GM04503 (cell line): ENCODE measurements around the gene USP15.

Source experiments
- DNase-seq: peaks from one replicate; pipeline ENCODE4 v3.0.0-alpha.2; 2012; ENCODE audit warnings: low read depth

The USP15 gene

GRCh38 chr12:62371661-62372060, 111.5 kb downstream of the USP15 start:
- no peak for DNase-seq

DNA sequence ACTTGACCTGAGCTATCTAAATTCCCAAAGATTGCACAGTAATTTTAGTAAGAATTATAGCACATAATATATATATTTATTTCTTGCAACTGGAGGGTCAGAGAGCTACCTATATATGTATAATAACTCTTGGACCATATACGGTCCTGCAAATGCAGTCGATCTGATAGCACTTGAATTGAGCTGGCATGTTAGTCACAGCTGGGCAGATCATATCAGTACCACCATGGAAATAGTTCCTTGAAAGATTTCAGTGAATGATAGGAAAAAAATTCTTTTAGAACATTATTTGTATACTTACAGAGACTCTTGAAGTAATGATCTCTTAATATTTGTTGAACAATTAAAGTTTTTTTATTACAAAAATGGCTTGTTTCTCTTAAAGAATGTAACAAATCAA, 111.9 kb downstream of the USP15 start:
- DNase-seq, result no peak

DNA sequence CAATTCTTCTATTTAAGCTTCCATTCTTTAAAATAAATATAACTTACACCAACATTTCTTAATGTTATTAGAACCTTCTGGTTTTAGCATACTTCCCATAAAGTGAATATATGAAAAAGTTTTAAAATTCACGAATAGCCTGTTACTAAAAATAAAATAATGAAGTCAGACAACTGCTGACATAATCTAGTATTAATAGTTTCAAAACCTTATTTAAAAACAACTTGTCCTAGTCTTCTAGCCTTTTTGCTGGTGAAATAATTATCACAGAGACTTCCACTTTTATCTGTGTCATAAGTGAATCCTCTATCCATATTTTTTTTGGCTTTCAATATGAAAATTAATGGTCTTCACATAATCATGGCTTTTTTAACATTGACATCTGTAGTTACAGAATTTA, 112.6 kb downstream of the USP15 start:
- no peak for DNase-seq

DNA sequence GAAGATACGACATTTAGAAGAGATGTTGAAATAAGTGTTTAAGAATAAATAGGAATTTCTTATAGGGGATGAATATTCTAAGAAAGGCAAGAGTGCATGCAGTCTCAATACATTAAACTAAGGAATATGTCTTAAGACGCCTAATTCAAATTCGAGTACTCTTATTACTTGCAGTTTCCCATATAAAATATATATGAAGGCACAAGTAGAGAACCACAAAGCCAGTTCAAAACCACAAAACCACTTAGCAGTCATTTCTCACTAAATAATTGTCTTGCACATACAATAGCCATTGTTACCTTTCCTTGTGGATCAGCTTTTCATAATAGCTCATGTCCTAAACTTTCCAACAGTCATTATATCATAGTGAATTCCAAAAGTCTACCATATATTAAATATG, 115.4 kb downstream of the USP15 start:
- DNase-seq, result no peak

GRCh38 chr12:62379026-62379722, 119.0 kb downstream of the USP15 start:
- peak; percentile 18 for DNase-seq

DNA sequence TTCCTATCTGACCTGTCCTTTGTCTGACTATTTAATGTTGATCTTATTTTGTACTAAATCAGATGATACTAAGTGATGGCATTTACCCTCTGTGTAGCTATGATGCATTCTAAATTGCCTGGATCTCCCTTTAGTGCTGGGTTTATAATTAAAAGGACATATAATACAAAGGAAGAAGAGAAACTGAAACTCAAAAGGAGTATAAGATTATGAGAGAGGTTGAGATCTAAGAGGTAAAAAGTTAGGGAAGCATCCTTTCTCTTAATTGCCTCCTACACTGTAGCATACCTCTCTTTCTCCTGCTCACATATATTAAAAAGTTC, 119.5 kb downstream of the USP15 start:
- DNase-seq, result no peak

DNA sequence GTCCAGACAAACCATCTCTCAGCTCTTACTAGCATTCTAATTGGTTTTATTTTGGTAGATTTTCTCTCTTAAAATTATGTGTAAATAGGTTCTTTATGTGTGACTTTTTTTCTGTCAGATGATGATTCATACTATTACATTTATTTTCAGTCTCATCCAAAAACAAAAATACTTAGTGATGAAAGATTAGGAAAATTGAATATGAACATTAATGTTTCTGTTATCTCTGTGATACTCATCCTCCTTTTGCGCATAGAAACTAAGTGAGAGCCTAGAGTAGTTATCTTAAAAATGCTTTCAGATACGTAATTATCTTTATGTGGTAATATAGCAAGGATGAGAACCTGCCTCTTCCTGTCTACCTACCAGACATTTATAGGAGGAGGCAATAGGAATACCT, 122.3 kb downstream of the USP15 start:
- DNase-seq, result no peak

- DNase-seq, result no peak
Measured at GRCh38 chr12:62396750-62397149, 136.5 kb downstream of the USP15 start.

DNA sequence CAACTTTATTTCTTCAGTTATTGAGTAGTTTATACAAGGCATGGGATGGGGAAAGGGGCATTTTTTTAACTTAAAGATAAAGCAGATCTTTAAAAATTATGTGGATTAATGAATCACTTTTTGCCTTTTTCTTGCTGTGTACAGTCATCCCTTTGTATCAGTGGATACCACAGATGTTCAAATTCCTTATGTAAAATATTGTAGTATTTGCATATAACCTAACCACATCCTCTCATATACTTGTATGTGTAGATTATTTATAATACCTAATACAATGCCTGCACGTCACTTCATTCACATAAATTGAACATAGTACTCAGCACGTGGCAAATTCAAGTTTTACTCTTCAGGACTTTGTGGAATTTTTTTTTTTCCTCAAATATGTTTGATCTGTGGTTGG, 139.9 kb downstream of the USP15 start:
- no peak for DNase-seq

DNA sequence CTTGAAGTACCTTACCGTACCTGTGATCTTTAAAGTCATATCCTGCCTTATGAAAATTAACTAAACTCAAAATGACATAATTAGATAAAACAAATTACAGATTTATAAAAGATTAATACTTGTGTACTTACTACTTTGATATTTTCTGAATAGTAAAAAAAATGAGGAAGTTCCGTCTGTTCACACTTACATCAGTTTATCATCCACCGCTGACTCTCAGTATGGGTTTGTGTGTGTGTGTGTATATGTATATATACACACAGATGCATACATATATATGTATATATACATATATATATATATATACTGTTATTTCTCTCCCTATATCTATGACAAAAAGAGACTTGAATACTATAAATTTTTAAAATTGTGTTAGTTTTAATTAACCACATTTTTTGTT, 141.4 kb downstream of the USP15 start:
- no peak for DNase-seq

- no peak for DNase-seq
Measured at GRCh38 chr12:62403031-62403430, 142.8 kb downstream of the USP15 start.

GRCh38 chr12:62407587-62407986, 147.4 kb downstream of the USP15 start:
- no peak for DNase-seq

DNA sequence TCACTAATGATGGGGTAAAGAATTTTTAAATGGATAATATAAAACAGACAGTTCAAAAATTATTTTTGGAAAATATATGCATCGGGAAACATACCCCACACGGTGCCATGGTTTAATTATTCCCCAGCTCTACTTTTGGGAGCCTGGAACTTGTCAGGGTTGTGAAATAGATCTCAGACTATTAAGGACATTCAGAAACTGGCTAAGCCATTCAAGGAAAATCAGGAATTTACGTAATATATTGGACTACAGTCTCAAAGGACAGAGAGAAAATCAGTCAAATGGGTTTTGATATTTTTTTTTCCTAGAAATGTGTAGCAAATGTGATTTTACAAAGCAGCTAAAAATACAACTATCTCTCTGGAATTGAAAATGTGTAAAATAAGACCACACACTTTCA, 148.9 kb downstream of the USP15 start:
- DNase-seq, result no peak

DNA sequence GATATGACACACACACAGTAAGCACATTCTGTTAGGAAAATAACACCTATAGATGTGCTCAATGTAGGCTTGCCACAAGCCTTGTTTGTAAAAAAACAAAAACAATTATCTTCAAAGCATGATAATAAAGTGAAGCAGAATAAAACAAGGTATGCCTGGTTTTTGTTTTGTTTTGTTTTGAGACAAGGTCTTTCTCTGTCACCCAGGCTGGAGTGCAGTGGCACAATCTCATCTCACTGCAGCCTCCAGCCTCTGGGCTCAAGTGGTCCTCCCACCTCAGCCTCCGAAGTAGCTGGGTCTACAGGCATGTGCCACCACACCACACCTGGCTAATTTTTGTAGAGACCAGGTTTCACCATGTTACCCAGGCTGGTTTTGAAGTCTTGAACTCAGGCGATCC, 154.0 kb downstream of the USP15 start:
- DNase-seq, result no peak

- DNase-seq, result no peak
Measured at GRCh38 chr12:62426089-62426488, 165.9 kb downstream of the USP15 start.

DNA sequence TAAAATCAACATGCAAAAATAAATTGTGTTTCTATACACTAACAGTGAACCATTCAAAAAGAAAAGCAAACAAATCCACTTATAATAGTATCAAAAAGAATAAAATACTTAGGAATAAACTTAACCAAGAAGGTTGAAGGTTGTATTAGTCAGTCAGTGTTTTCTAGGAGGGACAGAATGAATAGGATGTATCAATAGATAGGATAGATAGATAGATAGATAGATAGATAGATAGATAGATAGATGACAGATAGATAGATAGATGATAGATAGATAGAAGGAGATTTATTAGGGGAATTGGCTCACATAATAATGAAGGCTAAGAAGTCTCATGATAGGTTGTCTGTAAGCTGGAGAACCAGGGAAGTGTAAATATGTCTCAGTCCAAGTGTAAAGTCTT, 169.3 kb downstream of the USP15 start:
- DNase-seq, result no peak

- no peak for DNase-seq
Measured at GRCh38 chr12:62434494-62435302, 174.5 kb downstream of the USP15 start.

DNA sequence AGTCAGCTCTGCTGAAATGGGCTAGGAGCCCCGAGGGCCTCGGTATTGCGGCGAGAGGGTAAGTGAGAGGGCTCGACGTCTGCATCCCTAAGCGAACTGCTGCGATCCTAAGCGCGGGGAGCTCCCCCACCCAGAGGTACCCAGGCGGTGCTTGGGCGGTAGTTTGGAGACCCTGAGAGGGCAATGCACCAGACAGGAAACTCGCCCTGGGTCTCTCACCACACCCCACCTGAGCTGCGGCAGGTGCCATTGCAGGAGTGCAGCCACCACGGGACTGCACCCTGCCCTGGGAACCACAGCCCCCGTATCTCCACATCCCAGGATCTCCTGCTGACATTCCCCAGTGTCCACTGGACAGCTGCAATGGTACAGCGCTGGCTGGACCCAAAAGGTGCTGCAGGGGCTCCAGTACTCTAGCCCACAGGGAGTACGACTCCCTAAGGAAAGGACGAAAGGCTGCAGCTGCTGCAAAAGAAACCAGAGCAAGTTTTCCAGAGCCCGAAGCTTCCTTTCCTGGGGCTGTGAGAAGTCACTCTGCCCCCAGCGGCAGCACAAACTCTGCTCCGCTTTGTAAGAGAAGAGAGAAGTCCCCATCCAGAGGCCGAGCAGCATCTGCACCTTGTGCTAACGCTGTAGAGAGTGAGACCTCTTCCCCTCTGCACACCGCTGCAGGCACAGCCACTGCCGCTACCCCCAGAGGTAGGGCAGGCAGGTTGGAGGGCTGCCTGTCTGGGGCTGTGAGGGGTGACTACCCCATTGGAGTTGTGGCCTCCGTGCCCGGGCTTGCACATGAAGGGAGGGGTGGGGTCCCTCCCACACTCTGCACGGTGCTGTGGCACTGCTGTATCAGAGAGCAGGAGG, 175.3 kb downstream of the USP15 start:
- DNase-seq, result peak; percentile 8

GRCh38 chr12:62436164-62436503, 175.9 kb downstream of the USP15 start:
- DNase-seq, result no peak

GRCh38 chr12:62438098-62438692, 178.0 kb downstream of the USP15 start:
- no peak for DNase-seq

DNA sequence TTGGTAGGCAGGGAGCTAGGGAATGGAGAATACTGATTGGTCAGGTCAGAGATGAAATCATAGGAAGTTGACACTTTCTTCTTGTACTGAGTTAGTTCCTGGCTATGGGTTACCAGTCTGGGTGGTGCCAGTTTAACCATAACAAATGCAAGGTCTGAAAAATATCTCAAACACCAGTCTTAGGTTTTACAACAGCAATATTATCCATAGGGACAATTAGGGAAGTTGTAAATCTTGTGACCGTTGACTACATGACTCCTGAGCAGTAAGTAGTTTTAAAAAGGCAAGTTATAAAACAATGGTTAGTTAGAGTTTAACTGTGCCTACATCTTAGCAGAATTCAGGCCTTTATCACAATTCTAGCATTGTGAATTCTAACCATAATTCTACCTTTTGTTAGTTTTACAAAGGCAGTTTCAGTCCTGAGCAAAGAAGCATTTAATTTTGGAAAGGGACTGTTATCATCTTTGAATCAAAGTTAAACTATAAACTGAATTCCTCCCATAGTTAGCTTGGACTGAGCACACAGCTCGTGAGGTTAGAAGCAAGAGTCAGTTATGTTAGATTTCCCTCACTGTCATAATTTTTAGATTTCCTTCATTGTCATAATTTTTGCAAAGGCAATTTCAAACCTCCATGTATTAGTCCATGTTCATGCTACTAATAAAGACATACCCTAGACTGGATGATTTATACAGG, 186.7 kb downstream of the USP15 start:
- DNase-seq, result no peak

DNA sequence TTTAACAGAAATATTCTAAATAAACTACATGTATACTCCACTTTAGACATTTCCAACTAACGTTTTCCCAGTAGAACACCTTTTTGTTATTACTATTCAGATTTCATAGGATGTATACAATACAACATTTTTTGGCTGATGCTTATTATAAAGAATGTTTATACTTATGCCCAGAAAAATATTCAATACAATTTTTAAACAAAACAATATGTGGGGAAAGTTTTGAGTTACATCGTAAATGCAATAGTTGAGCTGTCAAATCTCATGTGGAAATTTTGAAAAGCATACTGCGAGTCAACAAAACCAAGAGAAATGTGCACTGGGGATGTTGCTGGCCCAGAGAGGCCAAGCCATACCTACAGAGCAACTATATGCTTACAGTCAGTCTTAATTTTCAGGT, 188.2 kb downstream of the USP15 start:
- no peak for DNase-seq
